Activated CD4-positive, alpha-beta T cell treated with anti-CD3 and anti-CD28 coated beads, Interleukin-2, Interleukin-4, amounts not matched to agents 100 ng/mL and 50 ng/mL, durations not matched to agents 16 hours and 8 hours (primary cell): ENCODE measurements around the gene UROS.

Experiments used
- DNase-seq: peaks from one replicate; pipeline ENCODE4 v3.0.0-alpha.2; 2020; ENCODE audit warnings: low spot score

UROS gene

DNA sequence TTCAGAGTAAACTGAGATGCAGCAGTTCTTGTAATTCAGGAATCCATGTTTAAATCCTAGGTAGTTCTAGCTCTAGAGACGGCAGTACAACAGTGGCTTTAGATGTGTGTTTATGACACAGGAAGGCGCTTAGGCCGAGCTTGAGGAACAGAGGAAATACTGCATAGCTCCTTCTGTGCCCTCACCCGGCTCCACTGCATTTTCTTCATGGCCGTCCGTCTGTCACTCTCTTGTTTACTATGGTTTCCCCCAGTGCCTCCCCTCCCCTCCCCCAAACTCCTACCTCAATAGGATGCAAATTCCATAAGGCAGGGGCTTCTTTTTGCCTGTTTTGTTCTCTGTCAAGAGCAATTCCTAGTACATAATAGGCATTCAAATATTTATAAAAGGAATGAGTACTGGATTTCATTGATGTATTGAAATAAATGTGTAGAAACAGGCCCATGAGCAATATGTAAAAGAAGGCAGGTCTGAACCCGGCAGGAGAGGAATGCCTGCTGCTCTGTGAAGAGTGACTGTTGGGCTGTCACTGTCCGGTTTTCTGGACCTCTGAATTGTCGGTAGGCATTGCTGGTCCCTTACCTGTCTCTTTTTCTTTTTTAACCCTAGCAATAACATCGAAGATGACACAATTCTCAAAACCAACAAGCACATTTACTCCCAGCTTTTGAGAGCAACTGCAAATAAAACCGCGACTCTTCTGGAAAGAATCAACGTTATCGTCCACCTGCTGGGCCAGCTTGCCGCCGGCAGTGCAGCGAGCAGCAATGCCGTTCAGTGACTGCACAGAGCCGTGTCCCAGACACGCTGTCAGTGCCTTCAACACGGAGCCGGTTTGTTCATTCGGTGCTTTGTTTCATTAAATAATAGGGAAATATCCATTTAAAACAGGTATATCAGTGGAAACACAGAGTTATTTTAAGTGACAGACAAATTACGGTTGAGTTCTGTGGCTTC is 60.1 kb downstream of the UROS start:
- no peak for DNase-seq

DNA sequence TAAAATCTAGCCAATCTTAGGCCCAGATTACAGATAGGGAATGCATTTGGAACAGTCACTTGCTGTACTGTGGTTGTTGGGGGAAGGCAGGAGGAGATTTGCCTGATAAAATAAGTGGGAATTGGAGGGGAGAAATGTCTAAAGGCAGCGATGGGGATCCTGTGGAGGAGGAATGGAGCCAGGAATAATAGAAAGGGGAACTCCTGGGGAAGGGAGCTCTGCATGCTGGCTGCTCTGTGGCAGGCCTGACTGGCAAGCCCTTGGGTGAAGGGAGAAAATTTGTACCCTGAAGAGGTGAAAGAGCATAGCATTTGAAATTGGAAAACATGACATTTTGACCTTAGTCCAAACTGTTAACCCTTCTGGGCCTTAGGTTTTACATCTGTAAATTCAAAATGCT is 61.1 kb downstream of the UROS start:
- DNase-seq, result no peak

GRCh38 chr10:125757742-125758141 is 65.3 kb downstream of the UROS start:
- no peak for DNase-seq

GRCh38 chr10:125756853-125757487 is 66.1 kb downstream of the UROS start:
- DNase-seq, result no peak

GRCh38 chr10:125756196-125756595 is 66.9 kb downstream of the UROS start:
- DNase-seq, result no peak

DNA sequence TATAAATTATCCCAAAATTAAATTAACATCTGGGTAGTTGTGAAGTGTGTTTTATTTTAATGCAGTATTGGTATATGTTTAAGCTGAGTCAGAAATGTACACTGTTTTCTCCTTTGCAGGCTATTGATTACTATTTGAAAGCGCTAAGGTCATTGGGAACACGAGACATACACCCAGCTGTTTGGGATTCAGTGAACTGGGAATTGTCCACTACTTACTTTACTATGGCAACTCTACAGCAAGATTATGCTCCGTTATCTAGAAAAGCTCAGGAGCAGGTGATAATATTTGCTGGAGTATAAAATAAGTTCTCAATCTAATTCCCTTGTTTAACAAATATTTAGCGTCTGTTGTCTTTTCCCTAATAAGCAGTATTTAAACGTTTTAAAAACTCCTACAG is 75.6 kb downstream of the UROS start:
- DNase-seq, result no peak

DNA sequence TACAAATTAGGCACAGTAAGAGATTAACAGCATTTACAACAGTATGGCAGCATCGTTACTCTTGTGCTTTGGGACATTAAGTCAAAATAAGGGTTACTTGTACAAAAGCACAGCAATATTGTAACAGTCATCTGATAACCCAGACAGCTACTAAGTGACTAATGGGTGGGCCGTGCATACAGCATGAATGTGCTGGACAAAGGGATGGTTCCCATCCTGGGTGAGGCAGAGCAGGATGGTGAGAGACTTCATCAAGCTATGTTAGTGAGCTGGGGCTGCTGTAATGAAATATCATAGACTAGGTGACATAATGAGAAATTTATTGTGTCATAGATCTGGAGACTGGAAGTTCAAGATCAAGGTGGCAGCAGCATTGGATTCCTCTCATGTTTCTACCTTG is 78.1 kb downstream of the UROS start:
- no peak for DNase-seq

GRCh38 chr10:125742465-125742864 is 80.6 kb downstream of the UROS start:
- DNase-seq, result no peak

- DNase-seq, result no peak
Measured at GRCh38 chr10:125739994-125740679, 82.9 kb downstream of the UROS start.
